WI38 (cell line): Measurements from ENCODE around the gene ADAM23.
"Not testable (repeated sequence)": the region's sequence is repeated elsewhere in the genome, so short reads cannot be mapped to it uniquely, and the experiment has no call there.

ENCODE experiments used
- H3K4me3 ChIP-seq: 2 replicates; pipeline ENCODE4 v1.5.1; 2011; ENCODE audit warnings: low read depth, mild to moderate bottlenecking, control low read depth, low read length
- CTCF ChIP-seq: IDR thresholded peaks from 2 replicates; pipeline ENCODE4 v1.5.1; 2012; ENCODE audit warnings: low read depth, mild to moderate bottlenecking, control low read depth, low read length

ADAM23 gene

GRCh38 chr2:206442833-206443734 lies at the start of gene ADAM23:
Gene ADAM23 (plus strand): TSS chr2:206443532. CDS start chr2:206443867, 335 bp downstream.
- peak within 1 kb of the TSS; percentile 43 for H3K4me3 ChIP-seq
- TF ChIP-seq CTCF = no peak

GRCh38 chr2:206396211-206396610 lies 47.1 kb upstream of the ADAM23 start:
- TF ChIP-seq CTCF = no peak
- no peak overlapping the region for H3K4me3 ChIP-seq

GRCh38 chr2:206402956-206403569 lies 40.3 kb upstream of the ADAM23 start:
- H3K4me3 ChIP-seq = not testable (repeated sequence)

GRCh38 chr2:206408323-206409320 lies 34.7 kb upstream of the ADAM23 start:
- no peak for TF ChIP-seq CTCF
- H3K4me3 ChIP-seq = no peak overlapping the region

- no peak for TF ChIP-seq CTCF
- no peak overlapping the region for H3K4me3 ChIP-seq
Observed at GRCh38 chr2:206410714-206411113, 32.6 kb upstream of the ADAM23 start.

- TF ChIP-seq CTCF = no peak
- H3K4me3 ChIP-seq = no peak overlapping the region
Observed at GRCh38 chr2:206415618-206416243, 27.6 kb upstream of the ADAM23 start.

GRCh38 chr2:206418968-206419367 lies 24.4 kb upstream of the ADAM23 start:
- TF ChIP-seq CTCF = no peak
- H3K4me3 ChIP-seq = no peak overlapping the region
